Astrocyte of the cerebellum (primary cell): ENCODE data around the gene EPB41L5.

Source experiments
- DNase-seq: peaks from one replicate; pipeline ENCODE4 v3.0.0-alpha.2; 2011; ENCODE audit warnings: low read depth
- H3K4me3 ChIP-seq: 2 replicates; pipeline ENCODE4 v1.5.1; 2011; ENCODE audit warnings: mild to moderate bottlenecking, low read depth, low read length, moderate library complexity
- in situ Hi-C: cut with HindIII; loops from 2 replicates; pipeline ENCODE4 v1.10.0; 2017; ENCODE audit warnings: low sequenced_read_pairs
- TF ChIP-seq, protein P1 (sequence below): IDR thresholded peaks from 2 replicates; pipeline ENCODE4 v1.5.1; 2012; ENCODE audit warnings: low read length, low read depth, moderate library complexity, mild to moderate bottlenecking; ENCODE audit errors: missing control alignments

EPB41L5 gene

DNA sequence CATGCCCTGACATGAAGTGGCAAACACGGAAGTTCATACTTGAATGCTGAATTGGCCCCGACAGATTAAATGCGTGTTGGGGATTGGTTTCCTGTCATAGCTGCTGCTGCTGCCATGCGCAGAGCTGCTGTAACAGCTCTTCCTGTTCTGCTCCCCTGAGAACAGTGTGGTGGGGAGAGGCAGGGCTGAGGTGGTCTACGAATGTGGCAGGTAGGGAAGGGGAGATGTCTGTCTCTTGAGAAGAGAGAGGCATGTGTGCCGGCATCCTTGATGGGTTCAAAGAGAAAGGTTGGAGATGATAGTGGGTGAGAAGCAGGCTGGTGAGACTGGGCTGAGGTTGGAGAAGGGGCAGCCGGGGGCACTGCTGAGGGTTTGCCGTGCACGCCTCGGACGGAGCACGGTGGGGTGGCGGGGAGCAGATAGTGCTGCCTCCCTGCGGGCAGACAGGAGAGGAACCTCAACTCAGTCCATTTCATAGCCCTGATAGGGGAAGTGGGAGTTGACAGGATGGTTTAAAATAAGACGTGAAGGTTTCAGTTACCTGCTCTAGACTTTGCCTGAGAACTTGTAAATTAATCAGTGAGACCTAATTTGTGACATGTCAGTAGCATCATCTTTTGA is 164.2 kb downstream of the EPB41L5 start:
- H3K4me3 ChIP-seq, result no peak overlapping the region
- in situ Hi-C loops, result no loop called here
- no peak for DNase-seq
- TF ChIP-seq, protein P1, sequence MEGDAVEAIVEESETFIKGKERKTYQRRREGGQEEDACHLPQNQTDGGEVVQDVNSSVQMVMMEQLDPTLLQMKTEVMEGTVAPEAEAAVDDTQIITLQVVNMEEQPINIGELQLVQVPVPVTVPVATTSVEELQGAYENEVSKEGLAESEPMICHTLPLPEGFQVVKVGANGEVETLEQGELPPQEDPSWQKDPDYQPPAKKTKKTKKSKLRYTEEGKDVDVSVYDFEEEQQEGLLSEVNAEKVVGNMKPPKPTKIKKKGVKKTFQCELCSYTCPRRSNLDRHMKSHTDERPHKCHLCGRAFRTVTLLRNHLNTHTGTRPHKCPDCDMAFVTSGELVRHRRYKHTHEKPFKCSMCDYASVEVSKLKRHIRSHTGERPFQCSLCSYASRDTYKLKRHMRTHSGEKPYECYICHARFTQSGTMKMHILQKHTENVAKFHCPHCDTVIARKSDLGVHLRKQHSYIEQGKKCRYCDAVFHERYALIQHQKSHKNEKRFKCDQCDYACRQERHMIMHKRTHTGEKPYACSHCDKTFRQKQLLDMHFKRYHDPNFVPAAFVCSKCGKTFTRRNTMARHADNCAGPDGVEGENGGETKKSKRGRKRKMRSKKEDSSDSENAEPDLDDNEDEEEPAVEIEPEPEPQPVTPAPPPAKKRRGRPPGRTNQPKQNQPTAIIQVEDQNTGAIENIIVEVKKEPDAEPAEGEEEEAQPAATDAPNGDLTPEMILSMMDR, result no peak

DNA sequence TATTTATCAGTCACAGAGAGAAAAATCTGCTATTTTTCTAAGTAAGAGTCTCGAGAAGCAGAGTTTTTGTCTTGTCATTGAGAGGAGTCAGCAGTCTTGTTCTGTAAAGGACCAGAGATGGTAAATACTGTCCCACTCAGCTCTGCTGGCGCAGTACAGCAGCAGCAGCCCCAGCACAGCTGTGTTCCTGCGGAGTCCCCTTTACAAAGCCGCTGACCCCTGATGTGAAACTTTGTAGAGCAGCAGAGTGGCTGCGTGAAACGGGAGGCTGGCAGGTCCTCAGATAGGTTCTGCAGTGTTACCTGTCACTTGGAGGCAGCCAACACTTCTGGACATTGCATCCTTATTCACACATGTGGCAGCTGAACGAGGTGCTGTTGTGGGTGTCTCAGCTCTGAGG is 165.1 kb downstream of the EPB41L5 start:
- H3K4me3 ChIP-seq, result no peak overlapping the region
- in situ Hi-C loops, result no loop called here
- TF ChIP-seq, protein P1, result no peak
- DNase-seq, result no peak

DNA sequence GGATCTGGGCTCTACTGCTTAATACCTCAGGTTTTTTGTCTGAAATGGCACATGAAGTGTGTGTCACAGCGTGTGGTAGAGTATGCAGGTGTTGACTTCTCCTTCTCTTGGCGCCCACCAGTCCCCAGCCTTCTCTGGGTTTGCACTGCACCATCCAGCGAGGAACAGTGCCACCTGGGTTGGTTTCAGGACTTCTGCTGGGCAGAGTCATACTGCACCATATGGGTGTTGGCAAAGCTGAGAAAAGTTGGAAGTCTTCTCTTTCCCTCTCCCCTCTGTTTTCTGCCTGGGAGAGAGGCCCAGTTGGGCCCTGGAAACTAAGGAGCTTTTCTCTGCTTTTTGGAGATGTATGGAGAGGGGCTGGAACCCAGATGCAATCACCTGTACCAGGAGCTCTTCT is 166.5 kb downstream of the EPB41L5 start:
- in situ Hi-C loops, result no loop called here
- no peak for DNase-seq
- H3K4me3 ChIP-seq, result no peak overlapping the region
- TF ChIP-seq, protein P1, result no peak

DNA sequence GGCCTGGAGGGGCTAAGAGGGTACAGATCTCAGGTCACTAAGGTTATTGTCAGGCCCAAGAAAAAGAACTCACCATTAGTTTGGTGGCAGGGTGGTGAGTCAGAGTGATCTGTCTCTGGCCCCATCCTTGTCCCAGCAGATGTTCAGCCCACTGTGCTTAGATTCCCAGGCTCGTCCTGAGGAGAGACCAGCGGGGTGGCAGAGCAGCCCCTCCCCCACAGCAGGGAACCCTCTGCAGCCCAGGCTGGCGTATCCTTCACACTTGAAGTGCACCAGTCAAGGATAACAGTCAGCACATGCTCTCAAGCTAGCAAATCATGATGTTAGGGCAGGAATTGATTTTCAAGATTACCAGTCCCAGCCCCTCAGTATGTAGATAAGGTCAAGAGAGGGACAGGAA is 167.2 kb downstream of the EPB41L5 start:
- H3K4me3 ChIP-seq, result no peak overlapping the region
- TF ChIP-seq, protein P1, result no peak
- in situ Hi-C loops, result no loop called here
- no peak for DNase-seq

DNA sequence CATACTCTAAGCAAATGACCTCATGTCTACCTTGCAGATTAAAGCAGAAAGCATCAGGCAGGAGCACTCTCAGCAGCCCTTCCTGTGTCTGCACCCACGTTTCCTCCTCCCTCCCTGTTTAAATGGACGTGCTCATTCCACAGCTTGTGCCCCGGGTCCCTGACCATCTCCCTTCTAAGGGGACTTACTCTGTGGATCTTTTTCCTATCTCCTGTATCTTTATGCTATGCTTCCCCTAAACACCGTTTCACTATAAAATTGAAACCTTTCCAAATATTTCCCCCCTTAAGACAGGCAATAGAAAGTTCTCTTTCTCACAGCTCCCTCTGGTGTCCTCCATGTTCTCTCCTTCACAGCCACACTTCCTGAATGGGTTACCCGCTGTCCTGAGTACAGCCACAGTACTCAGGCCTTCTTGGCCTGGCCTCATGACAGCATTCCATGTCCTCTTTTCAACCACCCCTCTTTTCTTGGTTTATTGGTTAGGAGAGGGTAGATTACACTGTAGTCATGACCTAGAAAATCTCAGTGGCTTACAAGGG is 169.2 kb downstream of the EPB41L5 start:
- no peak overlapping the region for H3K4me3 ChIP-seq
- TF ChIP-seq, protein P1, result no peak
- in situ Hi-C loops, result no loop called here
- no peak for DNase-seq

DNA sequence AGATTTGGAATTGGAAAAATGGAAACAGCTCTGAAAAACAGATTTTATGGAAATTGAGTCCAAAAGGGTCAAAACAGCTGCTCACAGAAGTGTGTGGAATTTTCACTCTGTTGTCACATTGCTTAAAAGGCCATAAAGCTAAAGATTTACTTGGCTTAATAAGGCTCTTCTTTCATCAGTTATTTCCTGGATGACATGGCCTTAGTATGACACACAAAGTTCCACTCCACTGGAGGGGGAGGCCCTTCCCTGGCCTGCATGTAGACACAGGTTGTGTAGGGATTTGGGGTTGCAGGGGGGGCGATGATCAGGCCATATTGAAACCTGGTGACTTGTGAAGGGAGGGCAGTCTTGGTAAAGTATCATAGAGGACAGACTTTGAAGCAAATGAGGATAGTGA is 176.3 kb downstream of the EPB41L5 start:
- H3K4me3 ChIP-seq, result no peak overlapping the region
- in situ Hi-C loops, result no loop called here
- TF ChIP-seq, protein P1, result no peak
- no peak for DNase-seq

DNA sequence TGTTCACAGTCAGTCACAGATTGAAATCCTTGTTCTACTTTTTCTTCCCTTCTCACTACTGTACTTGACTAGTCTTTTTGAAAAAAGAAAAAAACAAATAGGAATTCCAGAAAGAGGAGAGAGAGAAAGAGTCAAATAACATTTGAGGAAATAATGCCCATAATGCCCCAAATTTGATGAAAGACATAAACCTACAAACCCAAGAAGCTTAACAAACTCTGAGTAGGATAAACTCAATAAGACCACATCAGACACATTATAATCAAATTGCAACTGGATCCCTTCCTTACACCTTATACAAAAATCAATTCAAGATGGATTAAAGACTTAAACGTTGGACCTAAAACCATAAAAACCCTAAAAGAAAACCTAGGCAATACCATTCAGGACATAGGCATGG is 179.4 kb downstream of the EPB41L5 start:
- no peak overlapping the region for H3K4me3 ChIP-seq
- in situ Hi-C loops, result no loop called here
- DNase-seq, result no peak
- TF ChIP-seq, protein P1, result no peak
